Right ventricle myocardium superior (tissue), 1 donor: ENCODE measurements around the gene NBAS. TPM values are rescaled to one million over a fixed set of nuclear protein-coding genes. Genes with fewer than 3 reads are reported as not detected.

Source experiments
- ATAC-seq: fragments of 200-7000 bp; cut with Tn5 transposase; one replicate; pipeline ENCODE4 v1.9.1; 2020; ENCODE audit warnings: mild to moderate bottlenecking; ENCODE audit not compliant: poor library complexity
- DNase-seq: peaks from one replicate; pipeline ENCODE4 v3.0.0-alpha.2; 2020
- intact Hi-C: fragments of 100-400 bp; cut with DNase I; formaldehyde crosslinking; loops from one replicate; pipeline ENCODE4 v1.11.2; 2022
- total RNA-seq: library from RNA; stranded (reverse); fragmentation: NEBNext Ultra II Directional; extraction: Animal tissue kit (Norgen Biotek cat#: 25700); gene quantifications from one replicate; pipeline ENCODE4 v1.2.1, GENCODE V29; 2021
- donor health status: DM: no; HTN: yes; CAD: no; lungs with severe emphysema.

The NBAS gene
- total RNA-seq, 1 donor from 2014 or later, result 60.7 TPM

DNA sequence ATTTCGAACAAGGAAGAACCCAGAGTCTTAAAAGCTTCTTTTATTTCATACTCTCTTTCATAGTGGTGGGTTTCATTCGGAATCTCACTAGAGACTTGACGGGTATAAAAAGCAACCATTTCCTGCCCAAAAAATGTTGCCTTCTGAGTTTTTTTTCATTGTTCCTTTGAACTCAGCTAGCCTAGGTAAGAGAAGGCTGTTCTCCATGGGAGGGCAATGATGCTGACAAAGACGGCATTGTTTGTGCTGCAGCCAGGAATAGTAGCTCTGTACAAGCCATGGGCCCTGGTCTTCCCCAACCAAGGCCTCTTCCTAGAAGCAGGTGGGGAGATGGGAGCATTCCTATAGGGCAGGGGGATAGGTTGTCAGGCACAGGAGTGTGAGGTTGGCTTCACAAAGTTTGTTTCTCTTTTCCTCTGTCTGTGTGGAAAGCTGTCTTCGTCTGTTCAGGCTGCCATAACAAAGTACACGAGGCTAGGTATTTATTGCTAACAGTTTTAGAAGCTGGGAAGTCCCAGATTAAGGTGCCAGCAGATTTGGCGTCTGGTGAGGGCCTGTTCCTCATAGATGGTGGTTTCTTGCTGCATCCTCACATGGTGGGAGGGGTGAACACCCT, 405.1 kb downstream of the NBAS start:
- intact Hi-C loops, result no loop called here
- ATAC-seq, result no peak
- DNase-seq, result no peak

DNA sequence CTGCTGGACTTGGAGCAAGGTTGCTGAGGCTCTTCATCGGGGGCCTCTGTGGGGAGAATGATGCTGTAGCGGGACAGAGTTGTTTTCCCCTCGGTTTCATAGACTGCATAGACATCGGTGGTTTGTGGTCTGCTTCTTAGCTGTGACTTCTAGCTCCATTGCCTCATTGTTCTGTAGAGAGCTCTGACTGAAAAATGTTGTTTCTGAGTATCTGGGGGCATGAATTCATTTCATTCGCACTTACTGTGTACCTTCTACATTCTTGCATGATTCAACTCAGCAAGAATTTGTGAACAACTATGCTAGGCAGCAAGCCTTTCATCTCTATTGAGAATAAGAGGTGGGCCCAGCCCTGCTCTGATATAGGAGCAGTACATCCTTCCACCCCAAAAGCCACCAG, 406.8 kb downstream of the NBAS start:
- ATAC-seq, result no peak

DNA sequence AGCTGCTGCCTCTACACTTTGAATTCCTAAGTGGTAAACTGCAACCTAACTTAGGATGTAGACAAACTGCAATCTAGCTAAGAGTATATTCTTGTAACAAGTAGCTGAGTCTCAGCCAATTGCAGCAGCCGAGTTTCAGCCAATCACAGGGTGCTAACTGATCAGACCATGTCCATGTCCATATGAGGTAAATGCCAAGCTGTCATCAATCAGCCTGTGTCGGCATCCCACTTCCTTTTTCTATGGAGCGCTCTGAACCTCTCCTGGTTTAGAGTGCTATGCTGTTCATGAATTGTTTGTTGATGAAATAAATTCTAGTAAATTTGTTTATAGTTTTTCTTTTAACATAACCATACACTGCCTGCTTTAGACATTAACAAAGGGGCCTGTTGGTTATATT, 408.8 kb downstream of the NBAS start:
- intact Hi-C loops, result no loop called here
- DNase-seq (no peak), ATAC-seq (no peak)

More for the DNA sequence above, 406.8 kb downstream of the NBAS start:
- intact Hi-C loops, result no loop called here
- DNase-seq, result no peak

DNA sequence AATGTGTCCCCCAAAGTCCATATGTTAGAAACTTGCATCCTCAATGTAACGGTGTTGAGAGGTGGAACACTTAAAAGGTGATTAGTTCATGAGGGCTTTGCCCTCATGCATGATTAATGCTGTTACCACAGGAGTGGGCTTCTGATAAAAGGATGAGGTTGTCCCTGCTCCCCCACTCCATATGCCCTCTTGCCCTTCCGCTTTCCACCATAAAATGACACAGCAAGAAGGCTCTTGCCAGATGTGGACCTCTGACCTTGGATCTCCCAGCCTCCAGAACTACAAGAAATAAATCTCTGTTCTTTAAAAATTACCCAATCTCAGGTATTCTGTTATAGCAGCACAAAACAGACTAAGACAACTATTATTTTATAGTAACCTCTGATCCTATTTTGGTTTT, 412.1 kb downstream of the NBAS start:
- DNase-seq (no peak), ATAC-seq (no peak)
- intact Hi-C loops, result no loop called here

DNA sequence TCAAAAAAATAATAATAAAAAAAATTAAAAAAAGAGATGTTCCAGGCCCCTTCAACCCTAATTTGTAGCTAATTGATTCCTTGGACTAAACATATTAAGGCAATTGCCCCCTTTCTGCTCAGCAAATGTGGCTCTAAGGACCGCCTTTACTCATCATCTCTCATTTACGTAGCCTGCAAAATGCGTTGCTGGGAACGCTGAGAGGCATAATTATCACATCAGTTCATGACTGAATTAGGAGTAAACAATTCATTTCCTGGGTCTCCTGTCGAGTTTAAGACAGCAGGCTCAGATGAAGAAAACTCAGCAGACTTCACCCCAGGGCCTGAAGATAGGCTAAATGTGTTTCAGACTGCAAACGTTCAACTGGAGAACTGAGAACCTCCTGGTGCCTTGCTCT, 413.5 kb downstream of the NBAS start:
- intact Hi-C loops, result no loop called here
- no peak for ATAC-seq
- DNase-seq, result no peak

DNA sequence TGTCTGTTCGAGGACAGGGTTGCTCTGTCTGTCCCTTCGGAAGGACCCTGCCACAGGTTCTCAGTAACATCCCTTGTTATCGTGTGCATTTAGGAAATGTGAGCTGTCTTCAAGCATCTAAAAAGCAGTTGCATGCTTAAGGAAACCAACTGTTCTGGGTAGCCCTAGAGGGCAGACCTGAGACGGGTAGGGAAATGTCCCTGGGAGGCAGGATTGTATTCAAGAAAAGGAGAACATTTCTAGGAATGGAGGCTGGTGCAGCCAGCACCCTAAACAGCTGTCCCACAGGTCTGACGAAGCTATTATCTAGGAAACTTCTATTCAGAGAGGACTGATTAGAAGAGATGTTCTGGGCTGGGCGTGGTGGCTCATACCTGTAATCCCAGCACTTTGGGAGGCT, 414.2 kb downstream of the NBAS start:
- ATAC-seq, result no peak
- intact Hi-C loops, result no loop called here
- no peak for DNase-seq

DNA sequence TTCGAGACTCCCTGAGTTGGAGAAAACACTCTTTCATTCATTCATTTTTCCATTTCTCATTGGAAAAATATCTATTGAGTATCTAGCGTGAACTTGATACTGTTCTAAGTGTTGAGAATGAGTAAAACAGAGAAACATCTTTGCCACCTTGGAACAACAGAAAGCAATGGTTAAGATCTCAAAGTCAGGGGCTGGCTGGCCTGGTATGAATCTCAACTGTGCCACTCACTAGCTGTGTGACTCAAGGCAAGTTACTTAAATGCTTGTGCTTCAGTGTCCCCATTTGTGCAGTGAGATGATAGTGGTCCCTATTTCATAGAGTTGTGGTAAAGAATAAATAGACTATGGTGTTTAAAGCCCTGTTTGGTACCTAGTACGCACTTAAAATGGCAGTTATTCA, 415.2 kb downstream of the NBAS start:
- DNase-seq, result no peak
- intact Hi-C loops, result no loop called here
- ATAC-seq, result no peak

DNA sequence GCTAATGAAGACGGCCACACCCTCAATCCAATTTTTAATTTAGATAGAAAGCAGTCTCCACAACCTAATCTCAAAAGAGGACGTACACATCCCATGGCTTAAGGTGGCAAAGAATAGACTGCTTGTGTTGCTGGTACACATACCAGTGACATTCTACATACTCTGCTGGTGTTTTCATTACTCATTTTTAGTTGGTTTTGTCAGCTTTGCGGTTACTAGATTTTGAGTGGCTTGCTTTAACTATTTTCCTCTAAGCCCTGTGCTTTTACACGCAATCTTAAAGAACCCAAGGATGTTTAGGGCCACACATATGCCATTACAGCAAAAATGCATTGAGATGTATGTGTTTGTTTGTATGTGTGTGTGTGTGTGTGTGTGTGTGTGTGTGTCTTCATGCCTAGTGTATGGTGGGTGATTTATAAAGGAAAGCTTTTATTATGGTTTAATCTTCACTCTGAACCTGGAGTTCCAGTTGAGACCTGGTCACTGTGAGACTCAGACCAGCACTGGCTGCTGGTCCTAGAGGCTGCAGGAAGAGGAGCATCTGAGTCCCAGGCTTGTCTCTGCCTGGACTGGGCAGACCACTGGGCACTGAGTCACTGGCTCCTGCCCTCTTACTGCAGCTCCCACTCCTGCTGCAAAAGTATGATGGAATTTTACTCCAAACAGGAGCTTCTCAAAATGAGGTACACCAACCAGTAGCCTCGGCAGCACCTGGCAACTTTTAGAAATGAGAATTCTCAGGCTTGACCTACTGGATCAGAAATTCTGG, 415.9 kb downstream of the NBAS start:
- DNase-seq (no peak), ATAC-seq (no peak)
- intact Hi-C loops, result no loop called here

DNA sequence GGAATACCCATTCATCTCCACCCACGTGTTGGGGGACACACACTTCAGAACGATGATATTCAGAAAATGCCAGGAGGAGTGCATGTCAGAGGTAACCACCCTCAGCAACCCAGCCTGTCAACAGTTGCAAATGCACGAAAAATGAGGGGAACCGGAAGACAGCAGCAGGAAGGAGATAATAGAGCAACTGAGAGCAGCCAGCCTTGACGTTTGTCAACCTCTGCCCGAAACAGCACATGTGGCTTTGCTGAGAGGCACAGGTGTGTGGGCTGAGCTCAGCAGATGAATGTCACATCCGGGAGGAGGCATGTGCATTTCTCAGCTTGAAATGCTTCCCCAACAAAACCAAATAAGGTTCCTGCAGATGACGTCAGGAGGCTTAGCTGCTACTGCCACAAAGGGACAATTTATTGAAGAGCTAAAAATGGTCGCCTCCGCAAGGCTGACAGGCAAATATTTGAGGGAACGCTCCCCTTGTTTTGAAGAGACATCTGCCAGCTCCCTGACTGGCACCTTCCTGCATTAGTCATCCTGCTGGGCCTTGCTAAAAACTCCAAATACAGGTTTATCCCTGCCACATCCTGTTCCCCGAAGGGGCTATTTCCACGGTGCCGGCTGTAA, 419.0 kb downstream of the NBAS start:
- DNase-seq (no peak), ATAC-seq (no peak)
- intact Hi-C loops, result no loop called here

DNA sequence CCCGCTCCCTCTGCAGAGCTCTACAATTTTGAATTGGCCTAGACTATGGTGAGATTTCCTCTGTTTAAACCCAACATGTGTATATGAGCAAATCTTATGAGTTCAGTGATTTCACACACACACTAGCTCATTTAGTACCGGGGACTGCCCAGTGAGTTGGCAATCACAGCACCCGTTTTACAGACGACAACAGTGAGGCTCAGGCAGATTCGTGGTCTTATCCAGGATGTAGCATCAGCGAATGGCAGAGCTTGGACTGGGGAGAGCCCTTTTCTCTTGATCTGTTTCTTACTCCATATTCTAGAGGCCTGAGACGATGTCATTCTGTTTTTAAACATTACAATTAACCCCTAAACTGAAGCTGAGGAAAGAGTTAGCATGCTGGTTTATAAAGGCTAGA, 419.9 kb downstream of the NBAS start:
- ATAC-seq, result no peak
- intact Hi-C loops, result no loop called here
- DNase-seq, result no peak

DNA sequence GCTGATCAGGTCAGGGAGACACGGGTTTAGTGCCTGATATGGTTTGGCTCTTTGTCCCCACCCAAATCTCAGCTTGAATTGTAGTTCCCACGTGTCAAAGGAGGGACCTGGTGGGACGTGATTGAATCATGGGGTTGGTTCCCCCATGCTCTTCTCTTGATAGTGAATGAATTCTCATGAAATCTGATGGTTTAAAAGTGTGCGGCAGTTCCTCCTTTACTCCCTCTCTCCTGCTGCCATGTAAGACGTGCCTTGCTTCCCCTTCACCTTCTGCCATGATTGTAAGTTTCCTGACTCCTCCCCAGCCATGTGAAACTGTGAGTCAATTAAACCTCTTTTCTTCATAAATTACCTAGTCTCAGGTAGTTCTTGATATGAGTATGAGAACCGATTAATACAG, 424.5 kb downstream of the NBAS start:
- DNase-seq (no peak), ATAC-seq (no peak)
- intact Hi-C loops, result no loop called here

DNA sequence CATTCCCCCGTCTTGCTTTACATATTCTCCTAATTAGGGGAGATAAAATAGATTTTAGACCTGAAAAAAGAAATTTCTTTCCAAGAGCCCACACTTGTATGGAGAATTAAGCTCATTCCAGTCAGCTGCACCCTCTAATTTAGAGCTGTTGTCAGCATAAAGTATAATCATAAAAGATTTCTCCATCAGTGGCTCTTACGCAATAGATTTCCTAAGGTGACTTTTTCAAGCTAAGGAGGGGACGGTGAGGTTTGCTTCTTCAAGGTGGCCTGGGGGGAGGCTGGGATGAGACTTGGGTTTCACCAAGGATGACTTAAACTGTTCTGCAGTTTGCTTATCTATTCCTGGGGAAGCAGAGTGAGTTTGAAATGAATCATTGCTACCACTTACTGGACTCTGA, 426.2 kb downstream of the NBAS start:
- ATAC-seq (no peak), DNase-seq (no peak)
- intact Hi-C loops, result no loop called here

DNA sequence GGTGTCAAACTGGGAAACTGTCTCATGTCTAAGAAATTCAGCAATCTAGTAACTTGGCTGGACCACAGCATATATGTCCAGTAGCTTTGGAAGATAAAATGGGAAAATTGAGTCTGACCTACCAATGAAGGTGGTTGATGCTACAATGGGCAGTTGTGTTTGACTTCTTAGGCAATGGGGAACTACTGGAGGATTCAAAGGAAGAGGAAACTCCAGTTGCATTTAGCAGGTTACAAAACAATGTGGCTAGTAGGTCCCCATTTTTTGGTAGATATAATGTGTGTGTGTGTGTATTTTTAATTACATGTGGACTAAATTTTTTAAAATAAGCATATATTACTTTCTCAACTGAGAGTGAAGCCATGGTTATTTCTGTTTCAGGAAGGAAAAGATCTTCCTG, 427.7 kb downstream of the NBAS start:
- DNase-seq (no peak), ATAC-seq (no peak)
- intact Hi-C loops, result no loop called here

DNA sequence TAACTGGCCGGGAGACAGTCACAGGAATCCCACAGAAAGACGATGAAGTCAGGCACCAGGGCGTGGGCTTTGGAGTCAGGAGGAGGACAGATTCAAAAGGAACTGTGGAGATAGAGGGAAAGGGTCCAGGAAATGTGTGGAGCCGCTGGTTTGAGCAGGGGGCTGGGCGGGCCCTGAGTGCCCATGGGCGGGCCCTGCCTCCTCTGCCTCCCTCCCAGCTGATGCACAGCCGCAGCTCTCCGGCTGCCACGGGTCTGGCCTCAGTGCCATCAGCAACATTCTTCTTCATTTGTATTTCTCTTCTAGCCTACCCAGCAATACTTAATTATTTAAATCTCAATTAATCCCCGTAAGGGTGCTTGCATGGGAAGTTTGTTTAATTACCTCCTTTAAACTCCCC, 432.3 kb downstream of the NBAS start:
- ATAC-seq, result no peak
- intact Hi-C loops, result no loop called here
- no peak for DNase-seq

DNA sequence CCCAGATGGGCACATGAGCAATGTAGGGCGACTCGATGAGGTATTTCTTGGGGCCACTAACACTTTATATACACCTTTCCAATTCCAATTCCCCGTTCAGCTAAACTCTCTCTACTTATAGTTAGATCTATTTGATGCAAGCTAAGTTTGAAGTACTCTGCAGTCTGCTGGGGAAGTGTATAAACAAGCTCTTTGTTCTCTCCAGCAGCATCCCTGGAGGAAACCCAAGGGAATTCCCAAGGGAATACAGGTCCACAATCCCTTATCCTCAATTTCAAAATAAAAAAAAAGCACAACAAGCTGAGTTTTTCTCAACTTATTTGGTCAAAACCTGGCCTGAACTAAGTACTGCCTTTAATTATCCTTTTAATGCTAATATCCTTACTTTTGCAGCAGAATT, 433.3 kb downstream of the NBAS start:
- DNase-seq, result no peak
- no peak for ATAC-seq
- intact Hi-C loops, result no loop called here

DNA sequence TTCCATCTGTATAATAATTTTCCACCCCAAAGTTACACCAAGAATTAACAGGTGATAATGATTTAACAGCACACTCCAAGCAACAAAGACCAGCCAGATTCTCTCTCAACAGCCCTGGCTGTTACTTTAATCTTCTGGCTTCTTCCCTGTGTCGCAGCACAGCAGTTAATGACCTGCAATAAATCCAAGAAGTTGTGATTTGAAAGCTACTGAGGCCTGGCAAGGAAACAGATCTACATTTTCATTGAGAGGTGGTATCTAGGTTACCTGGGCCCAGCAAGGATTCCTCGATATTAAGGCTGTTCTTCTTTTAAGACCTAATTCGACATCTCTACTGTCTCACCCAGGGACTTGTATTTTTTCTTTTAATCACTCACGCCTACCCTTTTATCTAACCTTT, 433.8 kb downstream of the NBAS start:
- ATAC-seq (no peak), DNase-seq (no peak)
- intact Hi-C loops, result no loop called here

DNA sequence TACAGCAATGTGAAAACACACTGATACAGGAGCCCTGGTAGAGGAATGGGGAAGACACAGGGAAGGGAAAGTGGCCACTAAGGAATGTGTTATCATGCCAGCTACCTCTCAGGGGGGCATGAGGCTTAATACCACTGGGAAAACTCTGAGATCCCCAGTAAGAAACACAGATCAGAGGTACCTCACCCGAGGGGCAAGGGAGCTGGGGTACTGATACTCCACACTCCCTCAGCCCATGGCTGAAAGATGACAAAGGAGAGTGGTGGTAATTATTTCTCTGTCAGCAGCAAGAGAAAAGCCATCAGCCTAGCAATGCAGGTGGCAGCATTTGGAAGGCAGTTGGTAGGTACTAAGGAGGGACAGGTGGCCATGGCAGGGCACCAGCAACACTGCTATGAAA, 434.8 kb downstream of the NBAS start:
- DNase-seq (no peak), ATAC-seq (no peak)
- intact Hi-C loops, result no loop called here

DNA sequence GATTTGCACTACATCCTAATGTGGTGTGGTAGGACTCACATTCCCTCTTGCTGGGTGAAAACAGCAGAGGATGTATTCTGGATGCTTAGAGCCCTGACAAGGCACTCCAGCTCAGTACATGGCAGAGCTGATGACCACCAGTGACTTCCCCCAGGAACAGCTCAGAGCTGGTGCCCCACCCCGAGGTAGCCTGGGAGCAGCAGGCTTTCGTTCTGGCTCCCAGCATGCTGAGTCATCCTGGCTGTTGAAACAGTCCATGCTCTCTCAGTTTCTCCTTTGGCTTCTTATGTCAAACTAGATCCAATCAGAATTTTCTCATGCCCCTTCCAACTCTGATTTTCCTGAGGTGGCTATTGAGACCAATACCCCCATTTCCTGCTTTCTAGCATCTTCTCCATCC, 438.2 kb downstream of the NBAS start:
- no peak for DNase-seq
- intact Hi-C loops, result no loop called here
- no peak for ATAC-seq

DNA sequence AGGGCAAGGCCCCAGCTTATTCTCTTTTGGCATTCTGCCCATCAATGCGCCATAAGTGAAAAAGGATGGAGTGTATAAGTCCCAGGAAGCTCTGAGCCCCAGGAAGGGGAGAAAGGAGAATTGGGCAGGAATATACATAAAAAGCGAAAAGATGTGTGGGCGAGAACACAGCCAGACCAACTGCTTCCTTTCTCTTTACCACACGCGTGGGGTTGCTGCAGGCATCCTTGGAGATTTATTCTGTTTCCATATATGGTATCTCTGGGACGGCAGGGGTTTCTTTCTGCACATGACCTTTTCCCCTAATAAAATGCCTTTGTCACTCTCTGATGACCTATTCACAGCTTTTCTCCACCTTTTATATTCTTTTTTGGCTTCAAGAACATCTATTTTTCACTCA, 440.5 kb downstream of the NBAS start:
- ATAC-seq (no peak), DNase-seq (no peak)
- intact Hi-C loops, result no loop called here

DNA sequence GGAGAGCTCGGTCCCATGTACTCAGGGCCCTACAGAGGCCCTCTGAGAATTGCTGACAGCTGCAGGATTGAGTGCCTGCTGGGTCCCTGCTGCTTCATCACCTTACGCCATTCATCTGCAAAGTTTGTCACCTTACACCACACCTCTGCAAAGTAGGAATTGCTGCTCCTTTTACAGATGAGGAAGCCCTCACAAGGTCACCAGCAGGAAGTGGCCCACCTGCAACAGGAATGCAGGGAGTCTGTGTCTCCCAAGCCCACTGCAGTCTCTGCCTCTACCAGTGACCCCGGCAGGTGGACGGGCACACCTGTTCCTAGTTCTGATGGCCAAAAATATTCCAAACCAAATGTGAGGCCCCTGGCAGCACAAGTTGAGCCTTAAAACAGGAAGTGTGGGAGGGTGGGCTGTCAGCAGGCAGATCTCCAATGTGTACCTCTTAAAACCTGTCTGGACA, 441.4 kb downstream of the NBAS start:
- intact Hi-C loops, result no loop called here
- no peak for DNase-seq

More for the DNA sequence above, 441.4 kb downstream of the NBAS start:
- no peak for ATAC-seq
